ENCODE data around the gene MGAT5.

Gene MGAT5, protein sequence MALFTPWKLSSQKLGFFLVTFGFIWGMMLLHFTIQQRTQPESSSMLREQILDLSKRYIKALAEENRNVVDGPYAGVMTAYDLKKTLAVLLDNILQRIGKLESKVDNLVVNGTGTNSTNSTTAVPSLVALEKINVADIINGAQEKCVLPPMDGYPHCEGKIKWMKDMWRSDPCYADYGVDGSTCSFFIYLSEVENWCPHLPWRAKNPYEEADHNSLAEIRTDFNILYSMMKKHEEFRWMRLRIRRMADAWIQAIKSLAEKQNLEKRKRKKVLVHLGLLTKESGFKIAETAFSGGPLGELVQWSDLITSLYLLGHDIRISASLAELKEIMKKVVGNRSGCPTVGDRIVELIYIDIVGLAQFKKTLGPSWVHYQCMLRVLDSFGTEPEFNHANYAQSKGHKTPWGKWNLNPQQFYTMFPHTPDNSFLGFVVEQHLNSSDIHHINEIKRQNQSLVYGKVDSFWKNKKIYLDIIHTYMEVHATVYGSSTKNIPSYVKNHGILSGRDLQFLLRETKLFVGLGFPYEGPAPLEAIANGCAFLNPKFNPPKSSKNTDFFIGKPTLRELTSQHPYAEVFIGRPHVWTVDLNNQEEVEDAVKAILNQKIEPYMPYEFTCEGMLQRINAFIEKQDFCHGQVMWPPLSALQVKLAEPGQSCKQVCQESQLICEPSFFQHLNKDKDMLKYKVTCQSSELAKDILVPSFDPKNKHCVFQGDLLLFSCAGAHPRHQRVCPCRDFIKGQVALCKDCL

DNA sequence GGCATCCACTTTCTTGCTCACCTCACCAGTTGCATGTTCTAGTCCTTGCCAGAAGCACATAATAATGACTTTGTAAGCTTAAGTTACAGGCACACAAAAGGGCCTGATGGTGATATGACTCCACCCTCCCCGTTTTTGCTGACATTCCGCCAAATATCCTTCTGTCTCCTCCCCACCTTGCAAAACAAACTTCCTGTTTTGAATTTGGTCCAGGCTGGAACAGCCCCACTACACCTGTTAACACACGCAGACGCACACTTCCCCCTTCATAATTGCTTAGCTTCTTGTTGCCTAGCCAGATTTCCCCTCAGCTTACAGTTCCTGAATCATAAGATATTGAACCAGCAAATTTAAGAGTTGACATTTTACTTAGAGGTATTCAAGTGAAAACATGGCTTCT is at the start of gene MGAT5:
Gene MGAT5, plus strand, starts transcription at position 269 of the 400 bp plus-strand sequence. CDS start 332 bp downstream, outside the sequence.
- no peak for DNase-seq (ENCODE audit: low spot score)

DNA sequence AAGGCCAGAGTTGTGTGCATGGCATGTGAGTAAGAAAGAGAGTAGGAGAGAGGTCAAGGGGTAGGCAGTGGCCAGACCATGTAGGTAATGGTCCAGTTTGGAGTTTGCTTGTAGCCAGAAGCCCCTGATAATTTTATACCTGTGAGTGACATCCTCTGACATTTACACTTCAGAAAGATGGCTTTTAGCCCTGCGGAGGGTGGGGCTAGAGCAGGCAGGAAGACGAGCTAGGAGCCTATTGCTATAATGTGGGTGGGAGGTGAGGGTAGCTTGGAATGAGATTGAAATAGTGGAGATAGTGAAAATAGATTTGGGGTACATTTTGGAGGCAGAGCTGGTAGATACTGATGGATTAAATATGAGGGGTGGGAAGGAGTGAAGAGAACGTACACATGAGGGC is 48.8 kb upstream of the MGAT5 start:
- no peak for DNase-seq (ENCODE audit: low spot score)

DNA sequence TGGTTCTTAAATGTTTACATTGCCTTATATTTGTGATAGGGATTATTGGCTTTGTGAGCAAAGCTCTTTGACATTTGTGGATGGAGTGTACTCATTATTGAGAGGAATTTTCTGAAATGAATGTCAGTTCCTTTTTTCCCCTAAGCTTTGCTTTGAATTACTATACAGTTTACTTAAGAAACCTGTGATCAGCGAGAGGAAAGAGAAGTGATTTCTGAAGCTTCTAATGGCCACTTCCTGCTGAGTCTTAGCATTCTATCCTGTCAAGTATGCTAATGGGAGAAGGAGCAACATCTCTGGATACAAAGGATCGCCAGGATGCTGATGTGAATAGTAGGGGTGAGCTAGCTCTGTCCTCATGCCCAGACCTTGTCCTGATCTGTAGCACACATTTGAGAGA is 47.8 kb upstream of the MGAT5 start:
- no peak for DNase-seq (ENCODE audit: low spot score)

DNA sequence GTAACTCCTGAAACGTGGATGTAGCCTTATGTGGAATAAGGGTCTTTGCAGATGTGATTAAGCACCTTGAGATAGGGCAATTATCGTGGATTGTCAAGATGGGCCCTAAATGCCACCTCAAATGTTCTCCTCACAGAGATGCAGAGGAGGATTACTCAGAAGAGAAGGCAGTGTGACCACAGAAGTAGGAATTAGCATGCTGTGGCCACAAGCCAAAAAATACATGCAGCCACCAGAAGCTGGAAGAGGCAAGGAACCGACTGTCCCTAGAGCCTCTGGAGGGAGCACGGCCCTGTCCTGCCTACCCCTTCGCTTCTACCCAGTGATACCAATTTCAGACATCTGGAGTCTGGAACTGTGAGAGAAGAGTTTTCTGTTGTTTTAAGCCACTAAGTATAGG is 47.3 kb upstream of the MGAT5 start:
- DNase-seq (ENCODE audit: low spot score) = no peak

DNA sequence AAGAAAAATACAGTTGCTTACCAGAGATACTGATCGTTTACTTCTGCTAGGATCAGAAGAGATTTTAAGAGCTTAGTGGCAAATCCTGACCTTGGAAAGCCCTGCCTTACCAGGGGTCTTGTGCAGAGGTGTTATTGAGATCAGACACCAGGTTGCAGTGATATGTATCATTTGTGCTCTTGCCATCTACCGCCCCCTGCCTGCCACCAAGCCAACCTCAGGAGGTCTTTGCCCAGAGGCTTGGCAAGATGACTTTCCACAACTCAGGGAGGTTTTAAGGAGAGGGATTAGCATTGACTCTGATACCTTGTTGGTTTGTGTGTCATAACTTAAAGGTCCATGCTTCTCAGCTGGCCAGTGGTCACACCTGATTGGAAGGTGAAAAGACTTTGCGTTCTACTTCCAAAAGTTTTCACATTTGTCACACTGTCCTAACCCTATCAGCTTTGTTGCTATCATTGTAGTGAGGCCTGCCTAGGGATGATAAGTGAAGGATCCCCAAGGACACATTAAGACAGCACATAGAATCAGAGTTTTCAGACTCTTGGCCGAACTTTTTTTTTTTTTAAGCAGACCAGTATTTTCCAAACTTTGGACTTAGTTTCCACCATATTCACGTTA is 46.2 kb upstream of the MGAT5 start:
- DNase-seq (ENCODE audit: low spot score) = peak; percentile 65

DNA sequence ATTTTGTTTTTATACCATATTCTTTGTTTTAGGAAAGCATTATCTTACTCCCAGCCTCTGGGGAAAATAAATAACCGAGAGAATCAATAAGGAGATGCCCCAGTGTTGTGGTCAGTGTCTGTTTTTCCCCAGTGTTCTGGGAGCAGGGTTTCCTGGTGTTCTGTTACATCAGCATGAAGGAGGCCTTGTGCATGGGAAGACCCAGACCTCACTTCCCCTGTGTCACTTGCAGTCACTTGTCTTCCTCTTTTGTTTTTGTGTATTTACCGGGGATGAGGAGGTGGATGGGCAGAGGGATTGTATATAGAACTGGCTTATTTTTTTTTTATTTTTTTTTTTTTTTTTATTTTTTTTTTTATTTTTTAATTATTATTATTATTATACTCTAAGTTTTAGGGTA is 45.0 kb upstream of the MGAT5 start:
- no peak for DNase-seq (ENCODE audit: low spot score)

DNA sequence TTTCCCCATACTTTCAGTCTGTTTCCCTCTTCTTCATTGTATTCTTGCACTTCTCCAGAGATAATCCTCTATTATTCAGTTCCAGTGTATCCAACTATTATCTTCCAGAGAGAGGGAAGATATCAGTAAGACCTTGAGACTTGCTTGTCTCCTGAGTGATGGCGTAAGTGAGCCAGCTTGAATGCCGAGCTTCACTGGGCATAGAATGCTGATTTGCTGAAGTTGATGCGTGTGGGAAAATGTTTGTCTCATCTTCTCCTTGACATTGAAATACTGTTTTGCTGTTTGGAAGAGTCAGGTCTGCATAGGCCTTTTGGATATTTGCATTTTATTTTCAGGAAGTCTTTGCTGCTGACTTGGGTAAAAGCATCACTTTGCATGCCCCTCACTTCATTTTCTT is 41.1 kb upstream of the MGAT5 start:
- DNase-seq (ENCODE audit: low spot score) = no peak

DNA sequence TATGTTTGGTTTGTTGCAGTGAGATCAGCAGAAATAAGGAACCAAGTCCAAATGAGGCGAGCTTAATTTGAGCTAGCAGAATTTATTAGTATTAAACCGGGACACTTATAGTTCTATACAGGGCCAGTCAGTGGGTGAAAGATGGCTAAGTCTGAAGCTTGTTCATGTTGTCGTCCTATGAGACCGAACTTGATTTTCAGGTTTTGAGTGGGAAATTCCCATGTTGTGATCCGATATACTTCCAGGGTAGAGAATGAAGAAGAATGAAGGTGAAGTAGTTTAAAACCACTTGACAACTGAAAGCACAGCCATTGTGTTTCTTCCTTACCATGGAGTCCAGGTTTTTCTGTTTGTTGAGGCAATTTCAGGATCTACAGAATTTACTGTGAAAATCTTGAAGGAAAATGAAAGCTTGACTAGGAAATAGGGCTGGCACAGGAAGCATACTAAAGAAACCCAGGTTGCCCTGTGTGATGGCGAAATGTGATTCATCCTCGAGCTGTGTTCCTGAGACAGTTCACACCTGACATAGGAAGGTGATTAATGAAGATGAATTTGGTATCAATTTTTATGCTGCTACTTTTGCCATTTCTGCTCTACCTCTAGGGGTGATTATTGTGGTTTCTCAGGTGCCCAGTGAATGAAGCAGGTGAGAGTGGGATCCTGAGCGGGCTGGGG is 37.6 kb upstream of the MGAT5 start:
- DNase-seq (ENCODE audit: low spot score) = peak; percentile 33

DNA sequence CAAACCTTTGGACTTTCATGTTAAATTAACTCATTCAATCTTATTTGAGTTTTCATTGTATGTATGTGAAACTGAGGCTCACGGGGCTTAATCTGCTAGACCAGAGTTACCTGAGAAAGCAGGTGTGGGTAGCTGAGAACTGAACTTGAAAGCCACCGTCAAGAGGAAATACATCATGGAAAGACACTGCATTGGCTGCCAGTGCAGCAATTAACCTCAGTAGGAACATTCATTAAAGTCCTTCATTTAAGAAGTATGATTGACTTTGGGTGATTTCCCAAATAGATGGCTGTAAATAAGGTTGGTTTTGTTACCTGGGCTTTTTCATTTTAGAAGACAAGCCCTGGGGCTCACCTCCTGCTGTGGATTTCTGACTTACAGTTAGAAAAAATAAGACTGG is 36.5 kb upstream of the MGAT5 start:
- peak; percentile 25 for DNase-seq (ENCODE audit: low spot score)

DNA sequence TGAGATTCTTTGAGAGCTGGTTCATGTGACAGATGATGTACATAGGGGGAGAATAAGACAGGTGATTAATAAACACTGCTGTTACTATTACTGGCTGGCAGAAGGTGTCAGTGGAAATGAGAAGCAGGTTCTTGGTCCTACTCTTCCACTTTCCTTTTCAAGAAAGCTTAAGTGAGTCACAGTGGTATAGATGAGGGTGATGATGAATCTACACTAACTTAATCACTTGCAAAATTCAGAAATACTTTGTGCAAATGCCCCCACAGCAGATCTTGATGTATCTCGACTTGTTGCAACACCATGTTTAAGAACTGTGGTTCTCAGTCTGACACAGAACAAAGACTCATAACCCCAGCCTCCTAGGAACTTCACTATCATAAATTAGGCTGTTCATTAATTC is 35.9 kb upstream of the MGAT5 start:
- peak; percentile 75 for DNase-seq (ENCODE audit: low spot score)

DNA sequence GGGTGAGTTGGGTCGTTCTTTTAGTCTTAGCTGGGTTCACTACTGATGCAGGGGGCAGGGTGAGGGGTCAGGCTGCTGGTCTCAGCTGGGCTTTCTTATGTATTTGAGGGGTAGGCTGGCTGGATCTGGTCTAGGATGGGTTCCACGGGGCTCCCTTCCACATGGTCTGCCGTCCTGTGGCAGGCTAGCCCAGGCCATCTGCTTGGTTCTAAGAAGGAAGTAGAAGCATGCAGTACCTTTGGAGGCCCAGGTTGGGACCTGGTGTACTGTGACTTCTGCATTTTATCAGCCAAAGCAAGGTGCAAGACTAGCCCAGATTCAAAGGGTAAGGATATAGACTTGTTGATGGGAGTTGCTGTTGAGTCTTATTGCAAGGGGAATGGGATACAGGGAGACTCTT is 35.5 kb upstream of the MGAT5 start:
- no peak for DNase-seq (ENCODE audit: low spot score)

DNA sequence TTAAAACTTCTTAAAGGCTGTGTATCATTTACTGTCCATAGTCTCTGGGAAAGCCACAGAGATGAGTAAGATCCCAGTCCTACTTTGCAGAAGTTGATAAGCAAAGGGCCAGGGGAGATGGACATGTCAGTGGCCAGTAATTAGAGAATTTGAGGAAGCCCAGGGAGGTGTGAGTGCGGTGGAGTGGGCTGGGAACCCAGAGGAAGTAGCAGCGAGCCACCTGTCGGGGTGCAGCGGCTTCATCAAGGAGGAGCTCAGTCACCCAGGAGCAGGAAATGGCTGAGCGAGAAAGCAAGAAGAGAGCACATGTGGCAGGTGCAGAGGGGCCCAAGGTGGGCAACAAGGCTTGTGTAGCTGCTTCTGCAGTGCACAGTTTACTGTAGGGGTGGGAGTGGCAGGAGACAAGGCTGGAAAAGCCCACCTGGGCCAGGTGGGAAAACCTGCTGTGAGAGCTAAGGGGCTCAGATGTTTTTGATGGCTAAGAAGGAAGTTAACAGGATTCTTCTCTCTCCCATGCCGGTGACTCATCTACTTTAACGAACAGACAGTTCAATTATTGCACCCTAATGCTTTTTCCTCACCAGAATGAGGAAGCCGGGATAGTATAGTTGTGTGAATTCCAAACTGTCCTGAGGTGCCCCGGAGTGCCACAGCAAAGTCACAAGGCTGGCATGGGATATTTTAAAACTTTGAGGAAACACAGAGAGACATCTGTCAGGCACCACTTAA is 34.8 kb upstream of the MGAT5 start:
- peak; percentile 41 for DNase-seq (ENCODE audit: low spot score)

DNA sequence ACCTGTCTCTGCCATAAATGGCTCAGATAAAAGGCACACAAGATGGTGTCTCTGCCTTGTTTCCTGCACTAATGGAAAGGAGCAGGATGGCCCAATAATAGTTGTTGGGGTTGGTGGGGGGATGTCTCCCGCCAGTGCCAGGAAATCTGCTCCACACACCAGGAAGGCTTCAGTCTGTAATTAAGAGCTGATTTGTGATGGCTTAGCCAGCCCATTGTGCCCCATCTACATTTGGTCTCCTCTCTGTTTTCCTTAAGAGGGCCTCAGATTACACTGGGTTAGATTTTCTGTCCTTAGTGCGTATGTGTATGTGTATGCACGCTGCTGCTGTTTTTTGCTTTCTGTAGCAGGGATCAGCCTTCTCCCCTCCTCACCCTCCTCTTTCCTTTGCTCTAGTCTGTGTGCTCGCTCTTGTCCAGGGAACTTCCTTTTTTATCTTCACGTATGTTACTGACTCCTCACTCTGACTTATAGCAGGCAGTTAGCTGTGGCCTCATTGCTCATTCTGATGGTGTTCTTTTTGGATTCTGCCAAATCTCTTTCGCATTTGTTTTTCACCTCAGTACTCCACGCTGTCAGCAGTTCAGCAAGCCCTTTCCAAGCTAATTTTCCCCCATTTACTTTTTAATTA is 33.4 kb upstream of the MGAT5 start:
- no peak for DNase-seq (ENCODE audit: low spot score)

DNA sequence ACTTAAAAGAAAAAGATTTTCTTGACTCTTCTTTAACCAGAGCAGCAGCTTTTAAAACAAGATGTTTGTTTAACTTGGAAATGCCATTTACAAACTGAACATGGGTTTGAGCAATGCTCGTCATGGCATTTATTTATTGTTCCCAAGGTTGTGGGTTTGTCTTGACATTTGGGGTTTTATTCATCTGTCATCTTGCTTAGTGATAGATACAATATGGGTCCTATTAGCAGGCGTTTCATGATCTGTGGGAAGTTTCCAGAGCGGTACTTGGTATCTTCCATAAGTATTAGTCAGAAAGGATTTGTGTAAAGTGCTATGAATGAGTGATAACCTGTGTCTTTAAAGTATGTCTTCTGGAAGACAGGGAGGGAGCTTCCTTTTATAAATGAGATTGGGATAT is 29.9 kb upstream of the MGAT5 start:
- DNase-seq (ENCODE audit: low spot score) = no peak

DNA sequence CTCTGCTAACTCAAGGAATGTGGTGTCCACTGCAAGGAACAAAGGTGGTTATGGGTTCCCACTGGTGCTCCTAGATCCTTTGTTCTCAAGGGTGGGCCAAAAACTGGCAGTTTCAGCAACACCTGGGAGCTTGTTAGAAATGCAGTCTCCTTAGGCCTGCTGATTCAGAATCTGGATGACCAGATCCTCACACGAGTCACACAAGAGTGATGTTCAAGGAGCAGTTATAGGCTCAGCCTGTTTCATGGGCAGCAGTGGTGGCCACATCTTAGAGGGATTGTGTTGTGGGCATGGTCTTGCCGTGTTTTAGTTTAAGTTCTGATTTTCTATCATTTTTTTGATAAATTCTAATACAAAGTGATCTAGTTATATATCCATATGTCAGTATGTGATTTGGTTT is 28.7 kb upstream of the MGAT5 start:
- DNase-seq (ENCODE audit: low spot score) = no peak

DNA sequence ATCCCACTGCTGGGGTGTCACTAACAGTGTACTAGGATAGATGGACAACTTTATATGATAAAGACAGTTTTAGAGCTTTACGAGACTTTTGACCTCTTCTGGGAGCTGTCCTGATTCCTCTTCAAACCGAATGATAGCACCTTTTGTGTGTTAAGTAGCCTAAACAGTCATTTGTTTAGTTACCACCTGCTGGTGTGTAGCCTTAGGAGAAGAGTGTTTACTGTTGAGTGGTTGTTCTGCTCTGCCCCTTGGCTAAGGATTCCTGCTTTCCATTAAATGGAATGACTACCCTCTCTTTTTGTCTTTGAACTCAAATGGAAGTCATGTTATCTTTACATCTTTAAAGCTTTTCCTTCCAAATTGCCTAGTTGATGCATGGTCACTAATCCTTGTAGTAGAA is 28.0 kb upstream of the MGAT5 start:
- DNase-seq (ENCODE audit: low spot score) = no peak

DNA sequence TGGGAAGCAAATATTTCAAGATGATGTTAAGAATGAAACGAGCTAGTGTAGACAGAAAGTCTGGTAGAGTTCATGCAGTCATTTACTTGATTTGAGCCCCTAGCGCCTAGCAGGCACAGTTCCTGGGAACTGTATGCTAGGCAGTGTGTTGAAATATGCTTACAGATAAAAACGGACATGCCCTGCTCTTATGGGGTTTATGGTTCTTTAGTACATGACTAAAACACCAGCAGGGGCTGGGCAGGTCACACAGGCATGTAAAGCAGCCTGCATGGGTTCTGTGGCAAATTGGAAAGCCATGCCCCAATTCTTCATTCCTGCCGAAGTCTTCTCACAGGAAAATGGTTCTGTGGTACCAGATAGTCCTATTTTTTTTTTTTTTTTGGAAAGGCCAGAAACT is 27.3 kb upstream of the MGAT5 start:
- no peak for DNase-seq (ENCODE audit: low spot score)

DNA sequence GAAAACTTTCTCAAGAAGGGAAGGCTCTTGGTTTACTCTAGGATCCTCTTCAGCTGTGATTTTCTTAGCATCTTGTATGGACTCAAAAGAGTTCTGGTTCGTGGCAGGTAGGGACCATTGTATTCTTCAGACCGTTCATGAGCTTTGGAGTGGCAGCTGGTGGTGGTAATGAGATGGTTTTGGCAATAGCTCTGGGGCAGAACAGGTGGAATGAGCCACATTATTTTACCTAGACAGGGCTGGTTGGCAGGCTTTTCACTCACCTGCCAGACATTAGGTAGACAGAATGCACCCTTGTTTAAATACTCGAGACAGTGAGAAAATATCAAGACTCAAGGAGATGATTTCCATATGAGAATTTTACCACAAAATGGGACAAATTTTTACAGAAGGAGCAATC is 26.2 kb upstream of the MGAT5 start:
- no peak for DNase-seq (ENCODE audit: low spot score)

DNA sequence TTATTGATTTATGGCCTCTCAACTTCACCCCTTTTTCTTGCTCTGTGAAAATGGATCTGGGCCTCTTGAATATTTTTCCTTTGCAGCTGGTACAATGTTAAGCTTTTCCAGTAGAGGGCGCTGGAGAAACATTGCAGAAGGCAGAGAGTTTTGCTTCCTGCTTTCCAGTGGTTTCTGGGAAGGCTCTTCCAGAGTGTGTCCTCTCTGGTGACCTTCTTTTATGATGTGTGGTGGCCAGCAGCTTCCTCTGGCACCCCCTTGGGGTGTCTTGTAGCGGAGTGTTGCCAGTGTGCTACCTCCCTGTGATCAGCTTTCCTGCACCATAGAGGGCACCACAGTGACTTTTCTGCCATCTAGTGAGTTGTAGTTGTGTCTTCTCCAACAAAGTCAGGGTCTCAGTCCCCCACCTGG is 25.4 kb upstream of the MGAT5 start:
- DNase-seq (ENCODE audit: low spot score) = no peak

DNA sequence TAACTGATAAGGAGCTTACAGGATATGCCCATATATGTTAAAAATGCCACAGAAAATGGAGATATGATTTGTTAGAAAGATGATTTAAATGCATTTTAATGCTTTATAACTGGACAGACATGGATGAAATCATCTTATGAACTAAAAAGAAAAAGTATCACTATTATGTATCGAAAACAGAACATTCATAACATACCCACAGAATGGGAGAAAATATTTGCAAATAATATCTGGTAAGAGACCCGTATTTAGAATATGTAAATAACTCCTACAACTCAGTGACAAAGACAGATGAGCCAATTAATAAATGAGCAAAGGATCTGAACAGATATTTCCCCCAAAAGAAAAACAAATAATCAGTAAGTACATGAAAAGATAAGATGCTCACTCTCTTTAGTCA is 24.3 kb upstream of the MGAT5 start:
- no peak for DNase-seq (ENCODE audit: low spot score)

DNA sequence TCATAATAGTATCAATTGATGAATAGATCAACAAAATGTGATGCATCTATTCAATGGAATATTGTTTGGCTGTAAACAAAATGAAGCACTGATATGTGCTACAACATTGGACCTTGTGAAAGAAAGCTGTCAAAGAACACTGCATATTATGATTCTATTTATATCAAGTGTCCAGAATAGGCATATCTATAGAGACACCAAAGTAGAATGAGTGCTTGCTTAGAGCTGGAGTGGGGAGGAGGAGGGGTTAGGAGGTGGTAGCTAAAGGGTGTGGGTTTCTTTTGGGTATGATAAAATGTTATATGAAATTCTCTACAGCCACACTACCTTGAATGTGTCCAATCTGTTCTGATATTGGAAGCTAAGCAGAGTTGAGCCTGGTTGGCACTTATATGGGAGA is 23.0 kb upstream of the MGAT5 start:
- DNase-seq (ENCODE audit: low spot score) = no peak
